ENCODE measurements around the gene BLOC1S1.

Gene BLOC1S1

GRCh38 chr12:55715833-55716581 lies at the start of gene BLOC1S1:
BLOC1S1 (plus strand) TSS chr12:55716046; CDS start chr12:55716052, 6 bp downstream.
- DNase-seq, result peak; percentile 70 to 88

GRCh38 chr12:55666508-55666907 lies 49.3 kb upstream of the BLOC1S1 start:
- DNase-seq, result no peak

GRCh38 chr12:55670276-55670675 lies 45.6 kb upstream of the BLOC1S1 start:
- DNase-seq, result no peak

GRCh38 chr12:55671746-55672145 lies 44.1 kb upstream of the BLOC1S1 start:
- no peak for DNase-seq

GRCh38 chr12:55673638-55674037 lies 42.2 kb upstream of the BLOC1S1 start:
- no peak for DNase-seq

- DNase-seq, result no peak
Observed at GRCh38 chr12:55675666-55676065, 40.2 kb upstream of the BLOC1S1 start.

- DNase-seq, result no peak
Observed at GRCh38 chr12:55676707-55677106, 39.1 kb upstream of the BLOC1S1 start.

GRCh38 chr12:55679691-55680090 lies 36.2 kb upstream of the BLOC1S1 start:
- DNase-seq, result no peak

- peak in 1 of 2 donors; percentile 49 for DNase-seq
Observed at GRCh38 chr12:55681142-55682077, 34.4 kb upstream of the BLOC1S1 start.

- no peak for DNase-seq
Observed at GRCh38 chr12:55682087-55682796, 33.6 kb upstream of the BLOC1S1 start.

GRCh38 chr12:55683676-55684075 lies 32.2 kb upstream of the BLOC1S1 start:
- DNase-seq, result no peak

GRCh38 chr12:55684761-55685370 lies 31.0 kb upstream of the BLOC1S1 start:
- DNase-seq, result no peak

- DNase-seq, result no peak
Observed at GRCh38 chr12:55685671-55686070, 30.2 kb upstream of the BLOC1S1 start.

GRCh38 chr12:55686366-55687010 lies 29.4 kb upstream of the BLOC1S1 start:
- DNase-seq, result no peak

- no peak for DNase-seq
Observed at GRCh38 chr12:55687746-55688145, 28.1 kb upstream of the BLOC1S1 start.

- DNase-seq, result no peak
Observed at GRCh38 chr12:55688716-55689655, 26.9 kb upstream of the BLOC1S1 start.

GRCh38 chr12:55692631-55693322 lies 23.1 kb upstream of the BLOC1S1 start:
- DNase-seq, result no peak

- no peak for DNase-seq
Observed at GRCh38 chr12:55693323-55694187, 22.3 kb upstream of the BLOC1S1 start.

GRCh38 chr12:55694188-55694515 lies 21.7 kb upstream of the BLOC1S1 start:
- DNase-seq, result no peak

GRCh38 chr12:55694651-55695050 lies 21.2 kb upstream of the BLOC1S1 start:
- no peak for DNase-seq

Measured in bone marrow (tissue), 2 donors.